ENCODE measurements around the gene SPRY4. TPM values are rescaled to one million over a fixed set of nuclear protein-coding genes. Genes with fewer than 3 reads are reported as not detected.
"Not testable (repeated sequence)": the region's sequence is repeated elsewhere in the genome, so short reads cannot be mapped to it uniquely, and the experiment has no call there.

SPRY4 gene, protein sequence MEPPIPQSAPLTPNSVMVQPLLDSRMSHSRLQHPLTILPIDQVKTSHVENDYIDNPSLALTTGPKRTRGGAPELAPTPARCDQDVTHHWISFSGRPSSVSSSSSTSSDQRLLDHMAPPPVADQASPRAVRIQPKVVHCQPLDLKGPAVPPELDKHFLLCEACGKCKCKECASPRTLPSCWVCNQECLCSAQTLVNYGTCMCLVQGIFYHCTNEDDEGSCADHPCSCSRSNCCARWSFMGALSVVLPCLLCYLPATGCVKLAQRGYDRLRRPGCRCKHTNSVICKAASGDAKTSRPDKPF
- 1.5 TPM for polyA plus RNA-seq (2012; ENCODE audit: low read depth, missing spikeins)

GRCh38 chr5:142324871-142325724 lies at the start of gene SPRY4:
Gene SPRY4 (minus strand): TSS chr5:142325021. CDS start chr5:142315108, 9,913 bp downstream.
- DNase-seq (ENCODE audit: insufficient read length, low spot score) (peak; percentile 76), FAIRE-seq (peak; percentile 99)
- TF ChIP-seq POU2F2 (IDR thresholded peaks at IDR 0.05; ENCODE audit: low read depth, low read length) (peak; percentile 65; the same call in 1 of the 2 replicates), TAF1 (IDR thresholded peaks at IDR 0.05; ENCODE audit: low read depth, low read length) (0 out of 2 replicates have a peak, but pooled peaks have one; percentile 53), PAX5 (IDR thresholded peaks at IDR 0.05; ENCODE audit: insufficient read depth, low read length, severe bottlenecking) (no peak), POLR2A (IDR thresholded peaks at IDR 0.05; ENCODE audit: low read depth, low read length) (peak; percentile 59; the same call in 1 of the 2 replicates), SPI1 (IDR thresholded peaks at IDR 0.05; ENCODE audit: low read depth, low read length) (no peak), POLR2AphosphoS5 (IDR thresholded peaks at IDR 0.05; ENCODE audit: low read depth, low read length) (peak; percentile 48; the same call in 1 of the 2 replicates)

GRCh38 chr5:142368529-142368928 lies 43.7 kb upstream of the SPRY4 start:
- DNase-seq (ENCODE audit: insufficient read length, low spot score), result no peak
- no peak for FAIRE-seq
- TF ChIP-seq POLR2A (IDR thresholded peaks at IDR 0.05; ENCODE audit: low read depth, low read length), result no peak
- TF ChIP-seq TAF1 (IDR thresholded peaks at IDR 0.05; ENCODE audit: low read depth, low read length), result no peak
- TF ChIP-seq PAX5 (IDR thresholded peaks at IDR 0.05; ENCODE audit: insufficient read depth, low read length, severe bottlenecking), result no peak
- TF ChIP-seq POU2F2 (IDR thresholded peaks at IDR 0.05; ENCODE audit: low read depth, low read length), result no peak
- TF ChIP-seq SPI1 (IDR thresholded peaks at IDR 0.05; ENCODE audit: low read depth, low read length), result no peak
- TF ChIP-seq POLR2AphosphoS5 (IDR thresholded peaks at IDR 0.05; ENCODE audit: low read depth, low read length), result no peak

- FAIRE-seq (no peak), DNase-seq (ENCODE audit: insufficient read length, low spot score) (no peak)
- TF ChIP-seq POLR2A (IDR thresholded peaks at IDR 0.05; ENCODE audit: low read depth, low read length) (no peak), POU2F2 (IDR thresholded peaks at IDR 0.05; ENCODE audit: low read depth, low read length) (no peak), PAX5 (IDR thresholded peaks at IDR 0.05; ENCODE audit: insufficient read depth, low read length, severe bottlenecking) (no peak), SPI1 (IDR thresholded peaks at IDR 0.05; ENCODE audit: low read depth, low read length) (no peak), TAF1 (IDR thresholded peaks at IDR 0.05; ENCODE audit: low read depth, low read length) (no peak), POLR2AphosphoS5 (IDR thresholded peaks at IDR 0.05; ENCODE audit: low read depth, low read length) (no peak)
Observed at GRCh38 chr5:142366007-142366406, 41.2 kb upstream of the SPRY4 start.

DNA sequence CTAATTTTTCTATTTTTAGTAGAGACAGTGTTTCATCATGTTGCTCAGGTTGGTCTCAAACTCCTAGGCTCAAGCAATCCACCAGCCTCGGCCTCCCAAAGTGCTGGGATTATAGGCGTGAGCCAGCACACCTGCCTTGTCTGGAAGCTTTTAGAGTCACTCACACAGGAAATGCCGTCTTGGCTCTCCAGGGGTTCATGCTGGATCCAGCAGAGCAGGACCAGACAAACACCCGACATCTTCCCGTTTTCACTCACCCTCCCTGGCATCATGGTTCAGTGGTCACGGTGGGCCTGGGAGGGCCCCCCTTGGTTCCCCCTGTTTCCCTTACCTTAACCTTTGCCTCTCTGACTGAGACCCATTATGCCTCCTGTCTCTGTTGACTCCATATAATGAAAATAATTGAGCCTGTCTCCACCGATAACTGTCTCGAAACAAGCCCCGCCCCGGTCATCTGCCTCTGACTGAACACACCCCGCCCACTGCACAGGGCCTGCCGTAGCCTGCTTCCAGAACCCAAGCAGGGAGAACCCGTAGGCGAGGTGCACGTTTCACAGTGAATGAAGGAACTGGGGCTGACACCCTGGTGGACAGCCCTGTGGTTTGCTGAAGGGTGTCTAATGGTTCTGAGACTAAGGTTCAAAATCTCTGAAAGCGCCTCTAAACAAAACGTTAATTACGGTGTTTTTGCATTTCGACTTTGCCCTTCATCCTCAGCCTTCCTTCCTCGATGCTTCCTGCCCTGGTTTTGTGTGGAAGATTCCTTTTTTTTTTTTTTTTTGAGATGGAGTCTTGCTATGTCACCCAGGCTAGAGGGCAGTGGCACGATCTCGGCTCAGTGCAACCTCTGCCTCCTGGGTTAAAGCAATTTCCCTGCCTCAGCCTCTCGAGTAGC lies 39.7 kb upstream of the SPRY4 start:
- FAIRE-seq, result no peak
- no peak for DNase-seq (ENCODE audit: insufficient read length, low spot score)
- TF ChIP-seq SPI1 (IDR thresholded peaks at IDR 0.05; ENCODE audit: low read depth, low read length) (no peak), PAX5 (IDR thresholded peaks at IDR 0.05; ENCODE audit: insufficient read depth, low read length, severe bottlenecking) (no peak), POU2F2 (IDR thresholded peaks at IDR 0.05; ENCODE audit: low read depth, low read length) (no peak), POLR2AphosphoS5 (IDR thresholded peaks at IDR 0.05; ENCODE audit: low read depth, low read length) (no peak), POLR2A (IDR thresholded peaks at IDR 0.05; ENCODE audit: low read depth, low read length) (no peak), TAF1 (IDR thresholded peaks at IDR 0.05; ENCODE audit: low read depth, low read length) (no peak)

DNA sequence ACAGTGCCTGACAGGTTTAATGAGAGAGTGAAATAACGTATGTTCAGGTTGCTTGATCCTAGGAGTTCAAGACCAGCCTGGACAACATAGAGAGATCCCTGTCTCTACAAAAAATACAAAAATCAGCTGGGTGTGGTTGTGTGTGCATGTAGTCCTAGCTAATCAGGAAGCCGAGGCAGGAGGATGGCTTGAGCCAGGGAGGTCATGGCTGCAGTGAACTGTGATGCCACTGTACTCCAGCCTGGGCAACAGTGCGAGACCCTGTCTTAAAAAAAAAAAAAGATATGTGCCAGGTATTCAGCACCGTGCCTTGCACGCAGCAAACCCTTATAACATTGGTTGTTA lies 38.8 kb upstream of the SPRY4 start:
- FAIRE-seq (no peak), DNase-seq (ENCODE audit: insufficient read length, low spot score) (no peak)
- no peak for TF ChIP-seq POLR2AphosphoS5 (IDR thresholded peaks at IDR 0.05; ENCODE audit: low read depth, low read length)
- TF ChIP-seq POU2F2 (IDR thresholded peaks at IDR 0.05; ENCODE audit: low read depth, low read length), result no peak
- no peak for TF ChIP-seq PAX5 (IDR thresholded peaks at IDR 0.05; ENCODE audit: insufficient read depth, low read length, severe bottlenecking)
- no peak for TF ChIP-seq TAF1 (IDR thresholded peaks at IDR 0.05; ENCODE audit: low read depth, low read length)
- TF ChIP-seq POLR2A (IDR thresholded peaks at IDR 0.05; ENCODE audit: low read depth, low read length), result no peak
- no peak for TF ChIP-seq SPI1 (IDR thresholded peaks at IDR 0.05; ENCODE audit: low read depth, low read length)

DNA sequence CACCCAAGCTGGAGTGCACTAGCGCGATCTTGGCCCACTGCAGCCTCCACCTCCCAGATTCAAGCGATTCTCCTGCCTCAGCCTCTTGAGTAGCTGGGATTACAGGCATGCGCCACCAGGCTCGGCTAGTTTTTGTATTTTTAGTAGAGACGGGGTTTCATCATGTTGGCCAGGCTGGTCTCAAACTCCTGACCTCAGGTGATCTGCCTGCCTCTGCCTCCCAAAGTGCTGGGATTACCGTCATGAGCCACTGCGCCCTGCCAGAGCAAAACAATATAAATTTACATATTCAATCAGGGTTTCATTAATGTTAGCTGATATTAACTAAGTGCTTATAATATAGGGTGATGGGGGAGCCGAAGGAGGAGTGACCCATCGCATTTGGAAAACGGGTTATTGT lies 37.4 kb upstream of the SPRY4 start:
- not testable (repeated sequence) for DNase-seq (ENCODE audit: insufficient read length, low spot score); FAIRE-seq

GRCh38 chr5:142360607-142361120 lies 35.8 kb upstream of the SPRY4 start:
- FAIRE-seq (no peak), DNase-seq (ENCODE audit: insufficient read length, low spot score) (no peak)
- no peak for TF ChIP-seq POLR2AphosphoS5 (IDR thresholded peaks at IDR 0.05; ENCODE audit: low read depth, low read length)
- TF ChIP-seq SPI1 (IDR thresholded peaks at IDR 0.05; ENCODE audit: low read depth, low read length), result no peak
- TF ChIP-seq POU2F2 (IDR thresholded peaks at IDR 0.05; ENCODE audit: low read depth, low read length), result no peak
- TF ChIP-seq POLR2A (IDR thresholded peaks at IDR 0.05; ENCODE audit: low read depth, low read length), result no peak
- TF ChIP-seq TAF1 (IDR thresholded peaks at IDR 0.05; ENCODE audit: low read depth, low read length), result no peak
- no peak for TF ChIP-seq PAX5 (IDR thresholded peaks at IDR 0.05; ENCODE audit: insufficient read depth, low read length, severe bottlenecking)

- DNase-seq (ENCODE audit: insufficient read length, low spot score) (no peak), FAIRE-seq (no peak)
- TF ChIP-seq TAF1 (IDR thresholded peaks at IDR 0.05; ENCODE audit: low read depth, low read length) (no peak), SPI1 (IDR thresholded peaks at IDR 0.05; ENCODE audit: low read depth, low read length) (no peak), POU2F2 (IDR thresholded peaks at IDR 0.05; ENCODE audit: low read depth, low read length) (no peak), POLR2A (IDR thresholded peaks at IDR 0.05; ENCODE audit: low read depth, low read length) (no peak), PAX5 (IDR thresholded peaks at IDR 0.05; ENCODE audit: insufficient read depth, low read length, severe bottlenecking) (no peak), POLR2AphosphoS5 (IDR thresholded peaks at IDR 0.05; ENCODE audit: low read depth, low read length) (no peak)
Observed at GRCh38 chr5:142360051-142360498, 35.3 kb upstream of the SPRY4 start.

Data from GM12891 (cell line).